ENCODE measurements around the gene SLC1A1.

SLC1A1 gene

DNA sequence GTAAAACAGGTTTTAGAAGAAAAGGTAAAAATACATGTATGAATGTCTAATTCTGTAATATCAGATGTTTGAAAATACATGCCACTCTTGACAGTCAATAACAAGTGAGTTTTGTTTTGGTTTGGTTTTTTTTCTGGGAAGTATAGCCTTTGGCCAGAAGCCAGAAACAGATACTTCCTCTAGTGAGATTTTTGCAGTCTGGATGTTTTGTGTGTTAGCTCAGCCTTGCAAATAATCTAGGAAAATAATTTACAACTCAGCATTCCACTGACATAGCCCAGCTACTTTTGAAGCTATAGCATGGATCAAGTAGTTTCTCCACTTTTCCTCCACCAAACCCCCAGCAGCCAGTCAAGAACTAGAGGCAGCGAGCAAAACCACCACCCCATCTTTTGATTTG lies 56.7 kb downstream of the SLC1A1 start:
- no peak for DNase-seq

DNA sequence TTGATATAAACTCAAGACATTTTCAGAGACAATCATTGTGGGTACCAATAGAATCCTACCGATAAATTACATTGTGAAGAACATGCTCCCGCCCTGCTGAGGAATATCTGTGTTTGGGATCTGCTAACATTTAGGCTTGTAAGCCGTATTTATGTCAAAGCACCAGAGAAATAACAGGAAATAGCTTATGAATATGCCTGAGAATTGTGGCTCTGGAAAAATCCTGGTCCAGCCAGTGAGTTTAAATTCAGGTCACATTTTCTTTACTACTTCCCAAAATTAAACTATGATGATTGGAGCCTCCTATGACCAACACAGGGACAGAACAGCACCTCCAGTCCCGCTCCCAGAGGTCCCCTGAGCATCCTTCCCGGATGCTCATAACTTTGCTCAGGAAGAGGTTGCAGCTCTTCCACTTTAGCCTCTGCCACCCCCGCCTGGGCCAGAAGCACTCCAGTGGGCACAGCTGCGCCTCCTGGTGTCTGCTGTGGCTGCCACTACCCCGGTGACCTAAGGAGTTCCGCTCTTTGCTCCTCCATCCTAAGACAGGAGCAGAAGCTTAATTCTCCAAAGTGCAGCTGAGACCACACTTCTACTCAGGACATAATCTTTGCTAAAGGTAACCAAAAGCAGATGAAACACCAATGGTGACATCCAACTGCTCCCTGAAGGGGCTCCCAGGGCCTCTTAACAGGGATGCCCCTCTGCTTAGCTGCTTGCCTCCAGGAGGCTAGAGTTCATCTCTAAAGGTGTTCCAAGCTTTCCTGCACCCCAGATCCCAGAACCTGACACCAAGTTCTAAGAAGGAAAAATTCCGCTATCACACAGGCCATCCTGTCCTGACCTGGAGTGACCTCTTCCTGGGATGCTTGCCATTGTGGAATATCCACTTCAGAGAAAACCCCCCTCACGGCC lies 58.8 kb downstream of the SLC1A1 start:
- no peak for DNase-seq

DNA sequence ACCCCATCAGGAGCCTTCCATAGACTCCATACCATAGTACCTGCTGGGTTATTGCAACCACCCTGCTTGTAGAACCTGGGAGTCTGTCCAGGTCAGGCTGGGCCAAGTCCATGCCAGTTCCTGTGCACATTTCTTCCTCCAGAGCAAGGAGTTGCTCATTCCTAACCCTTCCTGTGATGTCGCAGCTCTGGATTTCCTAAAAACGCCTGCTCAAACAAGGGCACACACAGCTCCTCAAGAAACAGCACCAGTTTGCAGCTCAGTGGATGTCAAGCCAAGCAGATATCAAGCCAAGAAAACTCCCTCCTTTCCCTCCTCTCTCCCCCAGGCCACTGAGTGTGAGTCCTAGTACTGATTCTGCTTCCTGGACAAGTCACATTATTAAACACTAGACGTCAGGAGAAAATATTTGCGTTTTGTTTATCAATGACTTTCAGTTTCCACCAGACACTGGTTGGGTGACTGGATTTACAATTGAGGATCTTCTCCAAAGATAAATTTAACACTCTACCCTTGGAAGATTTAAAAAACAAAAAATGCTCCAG lies 59.6 kb downstream of the SLC1A1 start:
- no peak for DNase-seq

DNA sequence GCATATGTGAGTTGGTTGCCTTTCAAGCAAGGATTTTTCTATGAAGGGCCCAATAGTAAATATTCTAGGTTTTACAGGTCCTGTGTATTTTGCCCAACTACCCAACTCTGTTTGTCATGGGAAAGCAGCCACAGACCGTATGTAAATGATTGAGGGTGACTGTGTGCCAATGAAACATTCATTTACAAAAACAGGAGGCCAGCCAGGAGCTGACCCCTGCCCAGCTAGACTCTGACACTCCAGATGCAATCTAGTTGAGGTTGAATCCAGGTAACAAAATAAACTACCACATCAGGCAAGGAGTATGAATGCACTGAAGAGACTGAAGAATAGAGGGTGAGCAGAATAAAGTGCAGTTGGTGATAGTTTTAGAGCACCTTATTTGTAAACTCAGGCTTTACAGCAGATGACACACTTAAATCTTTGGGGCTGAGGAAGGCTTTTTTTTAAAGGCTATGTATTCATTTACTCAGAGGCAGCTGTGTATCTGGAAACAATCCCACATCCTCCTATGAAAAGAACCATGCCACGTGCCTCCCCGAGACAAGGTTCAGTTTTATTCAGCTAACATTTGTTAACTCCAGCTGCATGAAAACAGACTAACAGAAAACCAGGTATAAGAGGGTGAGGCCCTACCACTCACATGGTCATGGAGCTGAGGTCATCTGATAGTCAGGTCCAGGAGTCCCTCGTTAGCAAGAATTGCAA lies 60.7 kb downstream of the SLC1A1 start:
- DNase-seq, result no peak

DNA sequence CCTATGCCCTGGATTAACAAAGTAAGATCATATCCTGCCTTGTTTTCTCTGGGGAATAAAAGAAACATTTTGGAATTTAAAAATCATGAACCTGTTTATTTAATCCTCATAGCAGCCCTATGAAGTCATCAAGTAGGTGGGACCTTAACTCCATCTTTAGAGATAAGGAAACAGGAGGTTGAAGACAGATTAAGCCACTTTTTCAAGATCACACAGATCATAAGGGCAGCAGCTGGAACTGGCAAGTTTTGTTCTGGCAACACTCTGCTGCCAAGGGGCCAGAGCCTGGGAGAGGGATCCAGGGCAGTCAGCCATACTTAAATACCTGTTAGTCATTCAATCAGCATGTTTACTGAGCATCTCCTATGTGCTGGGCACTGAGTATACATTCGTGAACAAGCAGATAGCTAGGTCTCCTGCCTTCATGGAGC lies 63.7 kb downstream of the SLC1A1 start:
- no peak for DNase-seq

DNA sequence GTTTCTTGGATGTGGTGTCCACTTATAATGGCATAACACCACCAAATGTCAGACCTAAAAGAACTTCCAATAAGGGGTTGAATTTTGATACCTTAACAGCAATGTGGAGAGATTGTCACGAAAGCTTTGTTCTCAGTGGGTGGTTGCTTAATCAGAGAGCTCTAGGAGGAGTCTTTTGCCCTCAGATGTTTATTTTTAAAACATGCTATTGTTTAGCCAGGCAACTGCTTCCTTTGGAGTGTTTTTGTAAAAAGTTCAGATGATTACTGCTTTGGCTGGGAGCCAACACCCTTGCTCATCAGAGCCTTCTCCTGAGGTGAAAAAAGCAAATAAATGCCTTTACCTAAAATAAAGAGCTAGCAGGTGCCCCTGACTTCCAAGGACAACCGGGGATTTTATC lies 65.0 kb downstream of the SLC1A1 start:
- DNase-seq, result no peak

DNA sequence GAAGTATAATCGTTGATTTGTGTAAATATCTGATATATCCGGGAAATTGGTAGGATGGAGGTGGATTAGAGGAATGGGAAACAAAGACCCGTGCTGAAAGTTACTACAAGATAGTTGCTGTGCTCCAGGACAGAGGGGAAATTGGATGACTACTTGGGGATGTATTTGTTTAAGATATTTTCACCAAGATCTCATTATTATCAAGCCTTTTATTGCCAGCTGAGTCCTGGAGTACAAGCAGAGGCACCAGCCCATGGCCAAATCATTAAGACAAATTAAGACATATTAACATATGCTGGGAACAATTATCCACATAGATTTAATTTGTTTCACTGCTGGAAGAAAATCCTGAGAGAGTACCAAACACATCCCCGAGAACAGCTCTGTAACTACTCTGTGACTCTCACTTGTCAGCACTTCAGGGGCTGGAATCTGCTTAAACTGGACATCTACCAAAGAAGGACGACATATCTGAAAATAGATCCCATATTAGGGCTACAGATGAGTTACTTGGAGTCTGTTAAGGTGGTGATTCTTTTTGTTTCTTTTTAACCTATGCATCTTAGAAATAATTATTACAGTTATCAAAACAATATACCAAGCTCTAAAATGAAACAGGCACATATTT lies 68.2 kb downstream of the SLC1A1 start:
- DNase-seq, result no peak

DNA sequence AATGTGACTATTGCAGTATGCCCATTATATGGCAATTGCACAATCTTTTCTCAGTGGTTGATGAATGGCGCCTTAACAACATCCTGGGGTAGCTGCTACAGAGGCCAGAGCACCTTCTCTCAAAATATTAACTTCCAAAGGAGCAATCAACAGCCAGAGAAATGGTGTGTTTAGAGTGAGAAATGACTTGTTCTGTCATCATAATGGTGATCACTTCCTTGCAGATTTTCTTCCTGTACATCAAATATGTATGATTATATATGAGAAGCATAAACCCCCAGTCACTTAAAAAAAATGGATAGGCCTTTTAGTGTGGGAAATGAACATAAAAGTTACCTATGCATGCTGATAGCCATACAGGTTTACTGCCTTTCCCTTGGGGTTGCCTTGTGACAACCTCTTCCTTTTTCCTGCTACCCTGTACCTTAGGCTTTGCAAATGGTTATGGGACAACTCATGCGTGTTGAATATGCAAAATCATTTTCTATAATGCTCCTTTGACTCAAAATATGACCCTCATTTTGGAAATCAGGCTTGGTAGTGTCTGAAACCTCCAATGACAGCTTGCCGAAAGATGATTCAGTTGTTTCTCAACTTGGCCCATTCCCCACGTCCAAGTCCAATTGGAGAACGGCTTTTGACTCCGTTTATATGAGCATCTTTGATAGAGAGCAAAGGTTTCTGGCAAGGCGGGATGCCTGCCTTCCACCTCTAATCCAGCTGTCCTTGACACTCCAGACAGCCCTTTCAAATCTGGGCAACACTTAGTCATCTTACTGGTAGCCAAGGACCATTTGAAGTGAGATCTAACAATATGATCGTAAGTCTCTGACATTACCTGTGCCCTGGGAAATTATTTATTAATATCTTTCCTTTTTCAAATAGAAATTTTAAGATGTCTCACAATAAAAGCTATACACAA lies 69.3 kb downstream of the SLC1A1 start:
- DNase-seq, result no peak

DNA sequence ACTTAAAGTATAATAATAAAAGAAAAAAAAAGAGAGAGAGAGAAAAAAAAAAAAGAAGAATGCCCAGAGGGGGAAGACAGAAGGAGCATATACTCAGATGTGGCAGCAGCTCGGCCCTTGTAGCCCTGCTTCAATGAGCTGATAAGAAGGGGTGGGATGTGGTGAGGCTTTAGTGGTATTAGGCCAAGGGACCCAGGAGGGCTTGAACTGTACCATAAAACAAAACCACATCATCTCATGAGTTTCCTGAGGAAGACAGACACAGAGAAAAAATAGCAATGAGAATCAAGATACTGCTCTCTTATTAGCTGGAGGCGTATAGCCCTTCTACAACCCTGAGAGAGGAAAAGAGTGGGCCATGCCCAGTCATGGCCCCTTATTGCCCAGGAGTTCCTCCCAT lies 72.8 kb downstream of the SLC1A1 start:
- peak; percentile 38 for DNase-seq

DNA sequence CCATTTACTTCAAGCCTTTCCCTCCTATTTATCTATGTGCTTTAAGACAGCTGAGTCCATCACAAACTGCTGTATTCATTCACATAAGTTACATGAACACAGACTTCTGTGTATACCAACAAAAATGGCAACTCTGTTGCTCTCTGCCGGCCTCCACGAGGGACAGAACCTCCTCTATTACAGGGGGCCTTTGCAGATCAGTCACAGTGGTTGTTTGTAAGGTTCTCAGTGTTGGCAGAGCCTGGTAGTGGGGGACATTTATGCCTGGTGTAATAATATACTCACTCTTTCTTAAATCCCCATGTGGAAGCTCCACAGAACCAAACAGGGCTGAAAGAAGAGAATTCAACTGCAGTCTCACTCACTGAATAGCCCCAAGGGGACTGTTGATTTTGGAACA lies 76.5 kb downstream of the SLC1A1 start:
- DNase-seq, result no peak

DNA sequence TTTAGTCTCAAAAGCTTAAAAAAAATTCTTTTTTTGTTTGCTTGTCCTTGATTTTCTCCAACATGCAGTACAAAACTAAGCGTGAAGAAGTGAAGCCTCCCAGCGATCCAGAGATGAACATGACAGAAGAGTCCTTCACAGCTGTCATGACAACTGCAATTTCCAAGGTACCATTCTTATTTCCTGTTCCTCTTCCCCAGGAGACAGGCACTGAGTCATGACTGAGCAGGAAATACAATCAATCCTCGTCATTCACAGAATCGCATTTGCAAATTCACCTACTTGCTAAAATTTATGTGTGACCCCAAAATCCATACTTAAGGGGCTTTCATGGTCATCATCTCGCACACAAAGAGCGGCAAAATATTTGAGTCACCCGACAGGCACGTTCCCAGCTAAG lies 77.3 kb downstream of the SLC1A1 start:
- no peak for DNase-seq

DNA sequence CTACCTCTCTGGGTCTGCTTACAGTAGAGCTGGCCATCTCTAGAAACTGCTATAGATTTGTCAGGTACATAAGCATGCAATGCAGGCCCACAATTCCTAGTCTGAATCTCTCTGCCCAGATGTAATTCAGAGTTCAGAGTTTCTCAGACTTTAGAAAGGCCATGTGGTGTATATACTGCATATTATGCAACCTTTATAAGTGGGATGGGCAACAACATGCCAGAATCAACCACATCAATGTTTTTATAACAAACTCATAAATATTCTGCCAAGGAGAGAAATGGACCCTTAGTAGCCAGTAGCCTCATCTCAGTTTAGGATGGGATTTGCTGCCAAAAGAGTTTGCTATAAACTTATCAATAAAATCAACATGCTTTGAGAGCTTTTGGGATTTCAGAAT lies 78.8 kb downstream of the SLC1A1 start:
- DNase-seq, result no peak

DNA sequence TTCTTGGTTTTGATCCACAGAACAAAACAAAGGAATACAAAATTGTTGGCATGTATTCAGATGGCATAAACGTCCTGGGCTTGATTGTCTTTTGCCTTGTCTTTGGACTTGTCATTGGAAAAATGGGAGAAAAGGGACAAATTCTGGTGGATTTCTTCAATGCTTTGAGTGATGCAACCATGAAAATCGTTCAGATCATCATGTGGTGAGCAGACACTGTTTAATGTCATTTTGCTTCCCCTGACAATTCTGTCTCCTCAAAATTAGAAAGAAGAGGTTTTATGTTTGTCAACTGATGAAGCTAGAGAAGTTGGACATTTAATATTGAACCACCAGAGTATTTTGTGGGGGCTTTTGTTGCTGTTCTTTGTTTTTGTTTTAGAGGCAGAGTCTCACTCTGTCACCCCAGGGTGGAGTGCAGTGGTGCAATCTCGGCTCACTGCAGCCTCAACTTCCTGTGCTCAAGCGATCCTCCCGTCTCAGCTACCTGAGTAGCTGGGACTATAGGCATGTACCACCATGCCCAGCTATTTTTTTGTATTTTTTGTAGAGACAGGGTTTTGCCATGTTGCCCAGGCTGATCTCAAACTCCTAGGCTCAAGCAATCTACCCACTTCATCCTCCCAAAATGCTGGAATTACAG lies 82.0 kb downstream of the SLC1A1 start:
- no peak for DNase-seq

DNA sequence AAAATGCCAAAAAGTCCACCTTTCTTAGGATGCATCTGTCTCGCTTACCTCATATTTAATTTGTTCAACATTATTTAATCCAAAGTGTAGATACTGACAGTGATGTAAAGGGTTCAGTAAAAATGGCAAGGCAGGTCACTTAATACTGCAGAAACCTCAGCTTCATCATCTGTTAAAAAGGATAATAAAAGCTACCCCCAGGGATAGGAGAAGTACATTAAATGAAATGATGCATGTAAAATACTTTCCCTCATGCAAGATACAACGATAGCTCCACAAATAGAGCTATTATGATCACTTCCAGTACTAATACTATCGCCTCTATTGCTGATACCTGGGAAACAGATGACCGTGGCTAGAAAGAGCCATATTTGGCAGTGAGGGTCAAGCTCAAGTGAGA lies 82.9 kb downstream of the SLC1A1 start:
- no peak for DNase-seq

DNA sequence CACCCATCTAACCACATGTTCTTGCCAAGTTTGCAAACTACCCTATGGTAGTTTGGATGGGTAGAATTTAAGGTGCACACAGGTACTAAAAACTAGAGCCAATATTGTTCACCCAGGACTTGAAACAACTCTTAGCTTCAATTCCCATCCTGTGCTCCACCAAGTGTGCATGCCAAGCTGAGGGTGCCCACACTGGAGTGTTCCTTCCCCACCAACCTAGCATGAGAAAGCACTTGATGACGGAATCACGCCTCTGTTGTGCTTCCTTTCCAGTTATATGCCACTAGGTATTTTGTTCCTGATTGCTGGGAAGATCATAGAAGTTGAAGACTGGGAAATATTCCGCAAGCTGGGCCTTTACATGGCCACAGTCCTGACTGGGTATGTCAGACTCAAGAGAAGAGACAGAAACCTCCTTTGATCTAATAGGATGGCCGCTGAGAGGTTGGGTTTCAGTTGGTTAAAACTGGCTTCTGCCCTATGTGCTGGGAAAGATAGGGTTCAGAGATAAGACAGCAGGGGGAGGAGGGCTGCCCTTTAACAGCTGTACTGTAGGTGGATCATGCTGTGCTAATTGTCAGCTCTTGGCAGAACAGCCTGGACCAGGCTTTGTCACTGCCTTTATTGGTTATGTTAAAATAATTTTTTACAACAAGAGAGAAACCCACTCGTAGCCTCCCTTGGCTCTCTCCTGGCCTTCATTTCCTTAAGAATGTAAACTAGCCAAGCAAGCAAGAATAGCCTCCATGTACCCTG lies 83.5 kb downstream of the SLC1A1 start:
- no peak for DNase-seq

DNA sequence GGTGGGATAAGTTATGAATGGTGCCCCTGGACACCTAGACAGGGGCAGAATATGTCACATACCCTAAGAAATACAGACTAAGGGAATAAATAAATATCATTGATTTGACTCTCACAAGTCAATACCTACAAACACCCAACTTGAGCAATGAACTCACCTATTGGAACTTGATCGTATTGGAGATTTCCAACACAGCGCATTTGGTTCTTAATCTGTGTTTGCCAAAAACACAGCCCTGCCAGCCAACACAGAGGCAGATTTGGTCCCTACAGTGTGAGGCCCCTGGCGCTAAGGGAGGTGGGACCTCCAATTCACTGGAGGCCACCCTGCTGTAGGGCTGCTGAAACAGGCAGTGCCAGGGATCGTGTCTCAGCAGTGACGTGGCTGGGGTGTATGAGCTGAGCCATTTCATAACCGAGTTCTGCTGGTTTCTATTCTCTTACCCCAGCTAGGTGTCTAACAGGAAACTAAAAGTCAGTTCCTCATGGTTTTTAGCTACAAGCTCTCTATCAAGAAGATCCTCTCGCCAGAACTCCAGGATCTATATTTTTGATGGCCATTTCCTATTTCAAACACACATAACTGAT lies 84.5 kb downstream of the SLC1A1 start:
- DNase-seq, result no peak

DNA sequence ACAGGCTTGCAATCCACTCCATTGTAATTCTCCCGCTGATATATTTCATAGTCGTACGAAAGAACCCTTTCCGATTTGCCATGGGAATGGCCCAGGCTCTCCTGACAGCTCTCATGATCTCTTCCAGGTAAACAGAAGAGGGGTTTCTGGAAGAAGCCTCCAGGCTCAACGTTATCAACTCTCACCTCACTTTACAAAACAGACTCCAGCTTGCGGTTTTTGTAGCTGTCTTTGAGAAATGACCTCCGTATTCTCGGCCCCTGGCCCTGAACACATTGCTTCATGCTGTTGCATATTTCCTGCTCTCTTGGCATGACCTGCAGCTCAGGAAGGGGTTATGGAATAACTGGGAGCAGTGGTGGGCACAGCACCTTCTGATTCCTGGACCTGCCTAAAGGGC lies 85.7 kb downstream of the SLC1A1 start:
- no peak for DNase-seq

DNA sequence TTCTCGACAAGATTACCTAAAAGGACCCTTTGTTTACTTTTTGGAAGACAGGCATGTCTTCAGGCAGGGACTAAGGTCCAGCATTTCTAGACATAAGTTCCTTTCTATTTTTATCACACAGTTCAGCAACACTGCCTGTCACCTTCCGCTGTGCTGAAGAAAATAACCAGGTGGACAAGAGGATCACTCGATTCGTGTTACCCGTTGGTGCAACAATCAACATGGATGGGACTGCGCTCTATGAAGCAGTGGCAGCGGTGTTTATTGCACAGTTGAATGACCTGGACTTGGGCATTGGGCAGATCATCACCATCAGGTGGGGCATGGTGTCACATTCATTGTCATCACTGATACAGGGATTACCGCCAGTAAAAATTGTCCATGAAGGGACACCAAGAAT lies 86.2 kb downstream of the SLC1A1 start:
- DNase-seq, result no peak

DNA sequence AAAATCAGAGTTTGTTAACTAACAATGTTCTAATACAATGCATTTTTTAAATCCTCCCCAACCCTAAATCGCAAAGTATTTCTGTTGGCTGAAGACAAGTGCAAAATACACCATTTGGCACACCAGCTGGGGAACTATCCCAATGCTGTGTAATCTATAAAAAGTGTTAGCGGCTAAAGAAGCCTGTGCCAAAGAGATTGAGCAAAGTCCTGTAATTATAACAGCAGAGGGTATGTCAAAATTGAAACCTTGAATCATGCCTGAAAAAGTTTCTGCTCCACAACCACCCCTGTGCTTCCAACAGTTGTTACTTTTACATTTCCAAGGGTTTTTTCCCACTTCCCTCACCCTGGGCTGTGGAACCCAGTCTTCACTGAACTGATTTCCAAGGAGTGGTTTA lies 88.7 kb downstream of the SLC1A1 start:
- no peak for DNase-seq

DNA sequence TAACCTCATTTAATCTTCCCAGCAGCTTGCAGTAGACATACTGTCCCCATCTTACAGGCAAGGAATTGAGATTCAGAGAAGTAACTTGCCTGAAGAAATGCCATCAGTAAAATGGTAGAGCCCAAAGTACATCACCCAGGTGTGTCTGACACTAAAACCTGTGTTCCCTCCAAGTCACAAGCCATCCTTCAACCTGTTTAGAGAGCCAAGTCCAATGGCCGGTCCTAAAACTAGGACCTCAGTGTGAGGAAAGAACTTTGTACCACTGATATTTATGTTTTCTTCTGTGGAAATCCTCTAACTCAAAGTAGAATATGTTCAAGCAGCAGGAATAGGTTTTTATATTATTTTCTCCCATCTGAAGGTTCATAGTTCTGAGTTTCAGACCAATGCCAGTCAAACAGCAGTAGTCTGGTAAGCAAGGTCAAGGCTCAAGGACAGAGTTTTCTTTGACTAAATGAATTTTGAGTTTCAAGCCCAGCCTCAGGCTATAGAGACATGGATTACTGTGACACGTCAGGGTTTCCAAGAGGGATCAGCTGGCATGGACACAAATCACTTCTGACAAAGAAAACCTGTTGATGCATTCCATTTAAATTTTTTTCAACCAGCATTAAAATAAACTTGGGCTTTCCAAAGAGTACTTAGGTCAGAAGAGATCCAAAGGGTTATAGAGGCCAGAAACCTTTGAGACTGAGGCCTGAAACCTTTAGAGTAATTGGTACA lies 90.9 kb downstream of the SLC1A1 start:
- DNase-seq, result no peak
